Cardiac fibroblast (primary cell): Measurements from ENCODE around the gene PTPRN2.

Experiments
- DNase-seq, 2 donors: peaks; one replicate each; pipeline versions ENCODE4 v3.0.0 to v3.0.0-alpha.2; 2010; ENCODE audit warnings: low read depth in 2 of 2
- H3K4me3 ChIP-seq, 2 donors: replicated peaks in 1 of 2; 1 replicate in 1 of 2; 2 replicates in 1 of 2; pipeline ENCODE4 v1.5.1; 2011; ENCODE audit warnings: low read depth in 2 of 2, low read length in 2 of 2, mild to moderate bottlenecking in 2 of 2, moderate library complexity in 1 of 2
- CTCF ChIP-seq: IDR thresholded peaks from one replicate; pipeline ENCODE4 v1.5.1; 2011; ENCODE audit warnings: low read depth, mild to moderate bottlenecking, low read length, inconsistent platforms

Gene PTPRN2

GRCh38 chr7:158398750-158399149 is 188.9 kb downstream of the PTPRN2 start:
- no peak overlapping the region for H3K4me3 ChIP-seq
- no peak for TF ChIP-seq CTCF
- no peak for DNase-seq

- DNase-seq: no peak
- no peak for TF ChIP-seq CTCF
- no peak overlapping the region for H3K4me3 ChIP-seq
These were observed 189.7 kb downstream of the PTPRN2 start for GRCh38 chr7:158397885-158398284.

DNA sequence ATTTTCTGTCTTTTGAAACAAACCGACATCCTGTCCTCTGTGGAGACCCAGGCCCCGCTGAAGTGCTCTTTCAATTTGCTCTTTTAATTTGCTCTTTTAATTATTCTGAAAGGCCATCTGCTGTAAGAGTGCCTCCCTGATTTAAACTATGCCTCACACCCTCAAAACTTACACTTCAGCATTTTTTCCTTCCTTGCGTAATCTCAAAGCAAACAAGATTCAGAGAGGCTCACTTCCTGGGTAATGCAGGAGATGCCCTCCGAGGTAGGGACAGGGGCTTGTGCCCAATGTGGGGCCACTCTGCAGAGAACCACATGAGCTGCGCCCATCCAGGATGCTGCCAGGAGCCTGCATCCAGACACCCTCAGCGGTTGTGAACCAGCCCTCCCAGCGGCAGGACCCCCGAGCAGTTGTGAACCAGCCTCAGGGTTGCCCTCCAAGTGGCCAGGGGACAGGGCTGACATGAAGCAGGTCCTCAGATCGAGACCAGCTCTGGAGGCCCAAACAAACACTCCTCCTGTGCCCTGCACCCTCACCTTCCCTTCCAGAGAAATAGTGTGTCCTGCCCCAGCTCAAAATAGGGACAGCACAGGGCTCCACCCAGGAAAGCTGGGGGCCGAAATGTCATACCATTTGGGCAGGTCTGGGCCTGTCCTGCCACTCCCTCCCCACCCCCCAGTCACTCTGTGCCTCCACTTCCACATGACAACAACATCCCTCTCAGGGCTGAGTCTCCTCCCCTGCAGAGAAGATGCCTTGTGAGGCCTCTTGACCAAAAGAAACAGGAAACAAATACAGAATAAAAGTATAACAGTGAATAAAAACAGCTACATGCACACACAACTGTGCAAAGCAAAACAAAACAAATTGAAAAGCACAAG is 190.4 kb downstream of the PTPRN2 start:
- H3K4me3 ChIP-seq: no peak overlapping the region
- no peak for DNase-seq
- no peak for TF ChIP-seq CTCF

GRCh38 chr7:158396301-158396905 is 191.2 kb downstream of the PTPRN2 start:
- no peak for TF ChIP-seq CTCF
- H3K4me3 ChIP-seq: no peak overlapping the region
- no peak for DNase-seq

GRCh38 chr7:158395780-158396278 is 191.8 kb downstream of the PTPRN2 start:
- no peak for TF ChIP-seq CTCF
- no peak overlapping the region for H3K4me3 ChIP-seq
- no peak for DNase-seq

- no peak for DNase-seq
- no peak for TF ChIP-seq CTCF
- H3K4me3 ChIP-seq: no peak overlapping the region
These were observed 192.3 kb downstream of the PTPRN2 start for GRCh38 chr7:158395349-158395748.
